Activated naive CD4-positive, alpha-beta T cell treated with anti-CD3 and anti-CD28 coated beads, Interleukin-2, amount 50 U/mL, for 72 hours (primary cell): Measurements from ENCODE around the gene WNT16. TPM values are rescaled to one million over a fixed set of nuclear protein-coding genes. Genes with fewer than 3 reads are reported as not detected.

Experiments
- total RNA-seq, 2 donors: library from RNA; stranded (reverse); gene quantifications; one replicate each; pipeline ENCODE4 v1.2.3, GENCODE V29; 2022

Gene WNT16
- total RNA-seq, 2 donors from 2014 or later = not detected

Other genes with a start within 250 kb of the WNT16 start
- gene FAM3C, start 67.3 kb downstream of the WNT16 start, total RNA-seq = 10 to 100 TPM; 13.0 to 14.9 TPM